Right lobe of liver (tissue), 4 donors: ENCODE data around the gene LGALS9C.
"Not testable (repeated sequence)": the region's sequence is repeated elsewhere in the genome, so short reads cannot be mapped to it uniquely, and the experiment has no call there.

Source experiments
- POLR2A ChIP-seq: fragments of 450-650 bp; IDR thresholded peaks from one replicate; pipeline ENCODE4 v1.6.1; 2017; ENCODE audit warnings: antibody characterized with exemption, mild to moderate bottlenecking
- TF ChIP-seq, protein P1 (sequence below), 4 donors: fragments of 200-600 bp in 3 of 4; fragments of 450-650 bp in 1 of 4; IDR thresholded peaks; one replicate each; pipeline versions ENCODE4 v1.5.1 to v1.8.0; 2016 to 2022; ENCODE audit warnings: antibody characterized with exemption in 4 of 4, mild to moderate bottlenecking in 2 of 4
- donor health status: DM: no; HTN: no; CAD: no.
- donor health status: DM: no; HTN: no; CAD: no.
- donor health status: DM: no; HTN: yes; CAD: no.

DNA sequence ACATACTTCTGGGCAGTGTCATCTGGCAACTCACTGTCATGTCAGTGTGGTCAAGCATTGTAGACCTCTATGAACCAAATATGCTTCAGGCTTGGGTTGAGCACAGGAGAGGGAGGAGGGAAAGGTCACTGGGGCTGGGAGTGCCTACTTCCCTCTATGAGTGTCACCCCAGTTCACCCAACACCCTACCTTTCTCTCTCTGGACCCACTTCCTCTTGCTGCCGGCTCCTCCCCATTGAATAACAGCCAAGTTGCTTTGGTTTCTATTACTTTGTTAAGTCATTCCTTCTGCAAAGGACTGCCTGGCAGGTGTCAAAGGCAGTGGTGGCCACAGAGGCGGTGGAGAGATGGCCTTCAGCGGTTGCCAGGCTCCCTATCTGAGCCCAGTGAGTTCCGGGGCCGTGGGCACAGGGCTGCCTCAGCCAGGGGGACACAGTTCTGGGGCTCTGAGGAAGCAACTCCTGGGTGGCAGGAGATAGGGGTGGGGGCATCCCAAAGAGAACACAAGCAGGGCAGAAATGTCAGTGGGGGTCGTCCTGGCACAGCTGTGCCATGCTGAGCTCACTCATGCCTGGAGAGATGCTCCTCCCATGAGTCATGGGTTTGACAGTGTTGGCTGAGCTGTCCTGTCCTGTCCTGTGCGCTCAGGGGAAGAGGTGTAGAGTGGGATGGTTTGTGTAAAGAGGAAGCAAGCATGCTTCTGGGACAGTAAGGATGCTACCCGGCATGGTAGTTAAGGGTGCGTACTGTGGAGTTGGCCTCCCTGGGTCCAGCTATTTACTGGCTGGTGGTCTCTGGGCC is at the start of gene LGALS9C:
- TF ChIP-seq, protein P1, sequence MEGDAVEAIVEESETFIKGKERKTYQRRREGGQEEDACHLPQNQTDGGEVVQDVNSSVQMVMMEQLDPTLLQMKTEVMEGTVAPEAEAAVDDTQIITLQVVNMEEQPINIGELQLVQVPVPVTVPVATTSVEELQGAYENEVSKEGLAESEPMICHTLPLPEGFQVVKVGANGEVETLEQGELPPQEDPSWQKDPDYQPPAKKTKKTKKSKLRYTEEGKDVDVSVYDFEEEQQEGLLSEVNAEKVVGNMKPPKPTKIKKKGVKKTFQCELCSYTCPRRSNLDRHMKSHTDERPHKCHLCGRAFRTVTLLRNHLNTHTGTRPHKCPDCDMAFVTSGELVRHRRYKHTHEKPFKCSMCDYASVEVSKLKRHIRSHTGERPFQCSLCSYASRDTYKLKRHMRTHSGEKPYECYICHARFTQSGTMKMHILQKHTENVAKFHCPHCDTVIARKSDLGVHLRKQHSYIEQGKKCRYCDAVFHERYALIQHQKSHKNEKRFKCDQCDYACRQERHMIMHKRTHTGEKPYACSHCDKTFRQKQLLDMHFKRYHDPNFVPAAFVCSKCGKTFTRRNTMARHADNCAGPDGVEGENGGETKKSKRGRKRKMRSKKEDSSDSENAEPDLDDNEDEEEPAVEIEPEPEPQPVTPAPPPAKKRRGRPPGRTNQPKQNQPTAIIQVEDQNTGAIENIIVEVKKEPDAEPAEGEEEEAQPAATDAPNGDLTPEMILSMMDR (IDR thresholded peaks at IDR 0.05) = not testable (repeated sequence)
- not testable (repeated sequence) for TF ChIP-seq POLR2A
